PC-9 (cell line): ENCODE results near the gene B9D1. TPM values are rescaled to one million over a fixed set of nuclear protein-coding genes. Genes with fewer than 3 reads are reported as not detected.

Source experiments
- Bru-seq: library from RNA; stranded (reverse); fragments of 400-500 nt; gene quantifications from one replicate; lab custom pipeline; 2021; lab: Mats Ljungman, UMichigan
- BruChase-seq, 2 experiments: library from RNA; stranded (reverse); fragments of 400-500 nt; gene quantifications; one replicate each; lab custom pipeline; 2021; lab: Mats Ljungman, UMichigan
- BruUV-seq: library from RNA; stranded (reverse); fragments of 400-500 nt; replicated peaks from 2 replicates; lab custom pipeline; 2021; lab: Mats Ljungman, UMichigan
- CTCF ChIA-PET: fragments of 300-600 bp; sonication (Branson Sonifier 250); formaldehyde crosslinking; loops from one replicate; lab custom pipeline; 2022; ENCODE audit warnings: antibody characterized with exemption; lab: Charles Lee
- POLR2A ChIA-PET: fragments of 300-600 bp; sonication (Branson Sonifier 250); formaldehyde crosslinking; loops from one replicate; lab custom pipeline; 2022; ENCODE audit warnings: antibody characterized with exemption; ENCODE audit not compliant: unreplicated experiment; lab: Charles Lee
- DNase-seq, 2 experiments: peaks; one replicate each; pipeline versions ENCODE4 v3.0.0 to v3.0.0-alpha.2; 2015 to 2022; ENCODE audit warnings: mixed read lengths in 1 of 2
- H2AFZ ChIP-seq: fragments of 200-600 bp; sonication (generic); 2 replicates; pipeline ENCODE4 v1.8.1; 2017; ENCODE audit warnings: antibody characterized with exemption
- H3F3A ChIP-seq: fragments of 200-600 bp; sonication (generic); 2 replicates; pipeline ENCODE4 v1.8.1; 2017; ENCODE audit warnings: antibody characterized with exemption, mild to moderate bottlenecking, low read depth; ENCODE audit not compliant: insufficient read depth
- H3K27ac ChIP-seq: fragments of 200-600 bp; sonication (generic); 2 replicates; pipeline ENCODE4 v1.6.1; 2016; ENCODE audit warnings: mixed run types
- H3K27me3 ChIP-seq: fragments of 200-600 bp; sonication (generic); 2 replicates; pipeline ENCODE4 v1.6.1; 2016; ENCODE audit warnings: low read depth, mixed run types; ENCODE audit not compliant: insufficient read depth
- H3K36me3 ChIP-seq: fragments of 200-600 bp; sonication (generic); 2 replicates; pipeline ENCODE4 v1.6.1; 2016; ENCODE audit warnings: low read depth, mixed run types
- H3K4me1 ChIP-seq: fragments of 200-600 bp; sonication (generic); replicated peaks from 2 replicates; pipeline ENCODE4 v1.6.1; 2016; ENCODE audit warnings: mixed run types; ENCODE audit not compliant: insufficient read depth
- H3K4me2 ChIP-seq: fragments of 200-600 bp; sonication (generic); 2 replicates; pipeline ENCODE4 v1.6.1; 2017; ENCODE audit warnings: mixed run types
- H3K4me3 ChIP-seq: fragments of 200-600 bp; sonication (generic); 2 replicates; pipeline ENCODE4 v1.6.1; 2016; ENCODE audit warnings: mixed run types
- H3K79me2 ChIP-seq: fragments of 200-600 bp; sonication (generic); 2 replicates; pipeline ENCODE4 v1.6.1; 2017; ENCODE audit warnings: low read depth, mixed run types
- H3K9me2 ChIP-seq: fragments of 200-600 bp; sonication (generic); 2 replicates; pipeline ENCODE4 v1.8.1; 2017; ENCODE audit warnings: mild to moderate bottlenecking; ENCODE audit not compliant: insufficient read depth
- H3K9me3 ChIP-seq: fragments of 200-600 bp; sonication (generic); 2 replicates; pipeline ENCODE4 v1.8.1; 2016; ENCODE audit warnings: low read depth; ENCODE audit not compliant: insufficient read depth
- H4K20me1 ChIP-seq: fragments of 200-600 bp; sonication (generic); 2 replicates; pipeline ENCODE4 v1.8.1; 2017; ENCODE audit not compliant: insufficient read depth
- EZH2 ChIP-seq: fragments of 200-600 bp; sonication (generic); IDR thresholded peaks from 2 replicates; pipeline ENCODE4 v1.8.0; 2017; ENCODE audit warnings: antibody characterized with exemption, low read depth
- intact Hi-C: fragments of 100-400 bp; cut with micrococcal nuclease; formaldehyde crosslinking; loops from one replicate; pipeline ENCODE4 v1.10.0; 2022; ENCODE audit not compliant: unreplicated experiment
- long read RNA-seq: library from polyadenylated mRNA; stranded (forward); transcript quantifications from one replicate; pipeline ENCODE4 v2.0.0, GENCODE V29; 2022
- total RNA-seq: library from RNA; stranded (reverse); gene quantifications from 2 replicates; pipeline ENCODE4 v1.2.3, GENCODE V29; 2021
- TF ChIP-seq, protein P1 (sequence below): fragments of 200-600 bp; sonication (generic); conservative IDR thresholded peaks from 2 replicates; pipeline ENCODE4 v1.6.1; 2017; ENCODE audit warnings: mixed run types, antibody characterized with exemption, mild to moderate bottlenecking, moderate library complexity

The B9D1 gene, protein sequence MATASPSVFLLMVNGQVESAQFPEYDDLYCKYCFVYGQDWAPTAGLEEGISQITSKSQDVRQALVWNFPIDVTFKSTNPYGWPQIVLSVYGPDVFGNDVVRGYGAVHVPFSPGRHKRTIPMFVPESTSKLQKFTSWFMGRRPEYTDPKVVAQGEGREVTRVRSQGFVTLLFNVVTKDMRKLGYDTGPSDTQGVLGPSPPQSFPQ
- 40.2 and 58.7 TPM in 2 replicates for total RNA-seq
- Bru-seq, nascent RNA, result percentile 69 among the genes with signal in this experiment
- percentile 61 among the genes with signal in this experiment for BruChase-seq, experiment 1, labeled RNA remaining after a 2-hour chase
- BruChase-seq, experiment 2, labeled RNA remaining after a 6-hour chase, result percentile 49 among the genes with signal in this experiment
- long read RNA-seq, transcript B9D1-201 (7 exons, 908 nt), result major isoform, 23 of 45 reads
- long read RNA-seq, partial matches to known transcripts, result 6 of 45 reads
- long read RNA-seq, other reads (novel, unspliced or antisense), result 7 of 45 reads

DNA sequence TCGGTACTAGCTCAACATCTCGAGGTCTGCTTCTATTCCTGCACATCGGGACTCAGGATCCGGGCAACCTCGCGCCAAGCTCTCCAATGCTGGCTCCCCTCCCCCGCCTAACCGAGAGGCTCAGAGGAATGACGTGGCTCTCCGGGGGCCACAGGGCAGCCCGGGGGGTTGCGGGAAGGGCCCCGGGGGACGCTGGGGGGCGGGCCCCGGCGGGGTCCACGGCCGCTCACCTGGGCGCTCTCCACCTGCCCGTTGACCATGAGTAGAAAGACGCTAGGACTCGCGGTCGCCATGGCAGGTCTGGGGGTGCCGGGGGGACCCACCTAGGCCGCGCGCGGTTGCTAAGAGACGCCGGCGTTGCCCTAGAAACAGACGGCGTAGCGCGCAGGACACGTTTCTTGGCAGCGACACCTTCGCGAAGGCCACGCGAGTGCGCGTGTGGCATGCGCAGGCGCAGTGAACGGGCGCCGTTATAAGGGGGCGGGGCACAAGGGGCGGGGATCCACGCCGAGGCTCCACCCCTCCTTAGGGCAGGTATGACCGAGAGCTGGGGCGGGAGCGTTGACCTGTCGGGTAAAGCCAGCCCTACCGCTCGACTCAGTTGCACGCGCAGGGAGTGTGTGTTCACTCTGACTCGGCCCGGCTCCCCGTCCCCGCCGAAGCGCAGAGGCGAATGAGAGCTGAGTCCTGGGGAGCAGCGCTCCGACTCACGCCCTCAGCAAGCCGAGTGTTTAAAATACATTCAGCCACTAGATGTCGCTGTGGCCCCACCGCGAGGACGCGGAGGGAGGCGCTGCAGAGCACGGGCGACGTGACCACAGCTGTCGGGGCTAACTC lies at the start of gene B9D1:
B9D1 (minus strand) TSS at position 447 of the 837 bp plus-strand sequence; CDS start at position 293, 154 bp downstream.
- BruUV-seq, result TSS peak; percentile 54
- H3K4me1 ChIP-seq, result peaks cover 13% of the 10 kb centered on the region
- peak within 1 kb of the TSS; percentile 86 for H3K4me3 ChIP-seq
- peaks cover 4% of the 10 kb centered on the region; the same call in 1 of the 2 replicates for H3K36me3 ChIP-seq
- CTCF ChIA-PET, result interaction anchor here (0.5 to 2.4 kb wide), 10 partner anchors 8 to 1390 kb away, joined by 3 to 27 read pairs (median 3); partner anchors contain the start of genes ALDH3A2, DRC3 and MAPK7
- no peaks in the 10 kb centered on the region for H3K27me3 ChIP-seq
- H3K27ac ChIP-seq, result peak within 1 kb of the TSS; percentile 85
- H3F3A ChIP-seq, result peaks cover 6% of the 10 kb centered on the region
- POLR2A ChIA-PET, result interaction anchor here (0.5 to 1.6 kb wide), 11 partner anchors 8 to 1813 kb away, joined by 3 to 19 read pairs (median 4); partner anchors contain the start of gene MAPK7
- peak within 1 kb of the TSS; percentile 88 for H2AFZ ChIP-seq
- peaks cover 16% of the 10 kb centered on the region for H3K79me2 ChIP-seq
- TF ChIP-seq, protein P1, sequence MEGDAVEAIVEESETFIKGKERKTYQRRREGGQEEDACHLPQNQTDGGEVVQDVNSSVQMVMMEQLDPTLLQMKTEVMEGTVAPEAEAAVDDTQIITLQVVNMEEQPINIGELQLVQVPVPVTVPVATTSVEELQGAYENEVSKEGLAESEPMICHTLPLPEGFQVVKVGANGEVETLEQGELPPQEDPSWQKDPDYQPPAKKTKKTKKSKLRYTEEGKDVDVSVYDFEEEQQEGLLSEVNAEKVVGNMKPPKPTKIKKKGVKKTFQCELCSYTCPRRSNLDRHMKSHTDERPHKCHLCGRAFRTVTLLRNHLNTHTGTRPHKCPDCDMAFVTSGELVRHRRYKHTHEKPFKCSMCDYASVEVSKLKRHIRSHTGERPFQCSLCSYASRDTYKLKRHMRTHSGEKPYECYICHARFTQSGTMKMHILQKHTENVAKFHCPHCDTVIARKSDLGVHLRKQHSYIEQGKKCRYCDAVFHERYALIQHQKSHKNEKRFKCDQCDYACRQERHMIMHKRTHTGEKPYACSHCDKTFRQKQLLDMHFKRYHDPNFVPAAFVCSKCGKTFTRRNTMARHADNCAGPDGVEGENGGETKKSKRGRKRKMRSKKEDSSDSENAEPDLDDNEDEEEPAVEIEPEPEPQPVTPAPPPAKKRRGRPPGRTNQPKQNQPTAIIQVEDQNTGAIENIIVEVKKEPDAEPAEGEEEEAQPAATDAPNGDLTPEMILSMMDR, result peak; percentile 97
- no peak for TF ChIP-seq EZH2
- H3K9me2 ChIP-seq, result no peaks in the 10 kb centered on the region
- no peaks in the 10 kb centered on the region for H3K9me3 ChIP-seq
- peak within 1 kb of the TSS; percentile 80 for H3K4me2 ChIP-seq
- H4K20me1 ChIP-seq, result no peaks in the 10 kb centered on the region
- intact Hi-C loops, result loop anchor here (1.0 to 5.0 kb wide), 7 partner anchors 35 to 404 kb away; no protein-coding TSS in a partner anchor
- DNase-seq, result peak; percentile 83 to 93

DNA sequence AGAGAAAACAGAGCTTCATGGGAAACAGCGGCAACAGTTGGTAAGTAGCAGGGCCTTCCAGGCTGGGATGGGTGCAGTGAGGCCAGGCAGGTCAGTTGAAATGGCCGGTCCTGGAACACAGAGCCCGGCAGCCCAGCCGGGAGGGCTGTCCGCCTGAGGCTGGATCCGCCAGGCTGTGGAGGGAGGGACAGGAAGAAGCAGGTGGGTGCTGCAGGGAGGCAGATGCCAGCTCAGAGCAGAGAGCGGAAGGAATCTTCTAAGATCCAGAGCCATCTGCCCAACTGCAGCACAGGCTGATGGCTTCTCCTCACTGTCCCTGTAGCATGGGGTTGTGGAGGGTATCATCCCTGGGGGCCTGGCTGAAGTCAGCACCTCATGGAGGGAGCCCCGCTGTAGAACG lies 49.1 kb upstream of the B9D1 start:
- no TSS peak for BruUV-seq

More for the DNA sequence above, 49.1 kb upstream of the B9D1 start:
- Histone ChIP-seq H3K79me2 (no peaks in the 10 kb centered on the region), H3K4me3 (no peak overlapping the region), H3K27ac (no peak overlapping the region), H3K4me2 (no peak overlapping the region), H4K20me1 (no peaks in the 10 kb centered on the region), H3K4me1 (no peaks in the 10 kb centered on the region; the same call in 1 of the 2 replicates), H3K9me3 (no peaks in the 10 kb centered on the region), H3K36me3 (no peaks in the 10 kb centered on the region), H3F3A (0 out of 2 replicates have a peak, but pooled peaks cover 8% of the 10 kb centered on the region), H3K9me2 (no peaks in the 10 kb centered on the region), H2AFZ (no peak overlapping the region), H3K27me3 (no peaks in the 10 kb centered on the region)
- intact Hi-C loops, result no loop called here
- ChIA-PET POLR2A (no interaction called here), CTCF (interaction anchor here (0.6 kb wide), 1 partner anchor 102 kb away, joined by 9 read pairs; no protein-coding TSS in a partner anchor)
- TF ChIP-seq, protein P1, result no peak
- no peak for TF ChIP-seq EZH2
- DNase-seq, result no peak
